PC-3 (cell line): Measurements from ENCODE around the gene CLCF1.

Experiments
- CTCF ChIP-seq: fragments of 300-600 bp; sonication (generic); conservative IDR thresholded peaks from 2 replicates; pipeline ENCODE4 v1.5.1; 2017; ENCODE audit warnings: antibody characterized with exemption, low read depth, mild to moderate bottlenecking, low read length
- EZH2phosphoT487 ChIP-seq: fragments of 300-600 bp; sonication (generic); IDR thresholded peaks from 2 replicates; pipeline ENCODE4 v1.6.1; 2018; ENCODE audit warnings: mild to moderate bottlenecking, antibody characterized with exemption, low read length, borderline replicate concordance

DNA sequence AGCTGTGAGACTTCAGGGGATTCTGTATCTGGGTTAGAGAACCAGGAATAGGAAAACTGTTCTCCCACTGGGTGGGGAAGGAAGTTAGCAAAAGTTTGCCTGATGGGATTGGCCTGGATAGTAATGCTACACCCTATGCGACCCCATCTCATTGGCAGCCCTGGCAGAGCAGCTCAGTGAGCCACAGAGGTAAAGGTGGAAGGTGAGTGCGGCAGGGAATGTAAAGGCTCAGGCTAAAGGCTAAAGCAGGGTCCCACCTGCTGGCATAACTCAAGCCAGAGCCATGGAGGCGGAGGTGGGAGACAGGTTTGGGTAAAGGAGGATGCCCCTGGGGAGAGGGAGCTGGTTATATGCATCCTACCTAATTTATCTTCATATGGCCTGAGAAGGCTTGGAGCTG lies 51.3 kb downstream of the CLCF1 start:
- TF ChIP-seq CTCF (no peak), EZH2phosphoT487 (no peak)
